B cell (primary cell): Measurements from ENCODE around the gene GNLY. TPM values are rescaled to one million over a fixed set of nuclear protein-coding genes. Genes with fewer than 3 reads are reported as not detected.

Source experiments
- ATAC-seq: fragments of 200-7000 bp; cut with Tn5 transposase; one replicate; pipeline ENCODE4 v1.10.0; 2021; ENCODE audit warnings: low read depth, mild to moderate bottlenecking, moderate number of reproducible peaks, moderate library complexity
- CTCF ChIA-PET: fragments of 350-600 bp; sonication (Branson Sonifier 250); formaldehyde crosslinking; loops from one replicate; lab custom pipeline; 2021; ENCODE audit warnings: antibody characterized with exemption, inconsistent platforms; lab: Charles Lee
- POLR2A ChIA-PET: fragments of 350-600 bp; sonication (Branson Sonifier 250); formaldehyde crosslinking; loops from one replicate; lab custom pipeline; 2021; ENCODE audit warnings: antibody characterized with exemption; lab: Charles Lee
- DNase-seq: peaks from one replicate; pipeline ENCODE4 v3.0.0; 2013
- H2AFZ ChIP-seq: 2 replicates; pipeline ENCODE4 v1.6.1; 2012; ENCODE audit warnings: mild to moderate bottlenecking, low read depth, low read length; ENCODE audit not compliant: insufficient read depth, poor library complexity, severe bottlenecking
- H3K27ac ChIP-seq, 2 donors: 1 replicate in 1 of 2; 2 replicates in 1 of 2; pipeline ENCODE4 v1.5.1; 2012 to 2013; ENCODE audit warnings: low read length in 2 of 2, mild to moderate bottlenecking in 2 of 2, moderate library complexity in 1 of 2
- H3K27me3 ChIP-seq, 4 experiments: fragments of 200-600 bp in 1 of 4; sonication (generic) in 1 of 4; replicated peaks in 1 of 4; 1 replicate in 2 of 4; 2 replicates in 2 of 4; pipeline versions ENCODE4 v1.6.1 to v1.7.0; 2013 to 2016; ENCODE audit warnings: low read length in 3 of 4, mild to moderate bottlenecking in 2 of 4, mixed read lengths in 1 of 4, moderate library complexity in 1 of 4; ENCODE audit not compliant: insufficient read depth in 4 of 4, control insufficient read depth in 3 of 4; ENCODE audit errors: control extremely low read depth in 1 of 4
- H3K36me3 ChIP-seq, 2 experiments: replicated peaks in 1 of 2; 1 replicate in 1 of 2; 2 replicates in 1 of 2; pipeline versions ENCODE4 v1.6.1 to v1.7.1; 2013; ENCODE audit warnings: low read length in 1 of 2; ENCODE audit not compliant: insufficient read depth in 2 of 2, control insufficient read depth in 1 of 2; ENCODE audit errors: control extremely low read depth in 1 of 2, extremely low read depth in 1 of 2
- H3K4me1 ChIP-seq, 2 donors: fragments of 200-600 bp in 1 of 2; sonication (generic) in 1 of 2; 1 replicate in 1 of 2; 2 replicates in 1 of 2; pipeline versions ENCODE4 v1.5.1 to v1.6.1; 2013 to 2017; ENCODE audit warnings: low read length in 2 of 2; ENCODE audit not compliant: control insufficient read depth in 2 of 2, insufficient read depth in 2 of 2
- H3K4me2 ChIP-seq: replicated peaks from 2 replicates; pipeline ENCODE3; 2012; ENCODE audit warnings: mild to moderate bottlenecking, low read depth, low read length; ENCODE audit not compliant: poor library complexity, severe bottlenecking
- H3K4me3 ChIP-seq, 5 experiments: fragments of 200-600 bp in 1 of 5; sonication (generic) in 1 of 5; 1 replicate in 3 of 5; 2 replicates in 2 of 5; pipeline versions ENCODE4 v1.5.1 to v1.7.0; 2011 to 2016; ENCODE audit warnings: low read length in 4 of 5, mild to moderate bottlenecking in 4 of 5, low read depth in 2 of 5, control low read depth in 1 of 5, moderate library complexity in 1 of 5; ENCODE audit not compliant: insufficient read depth in 1 of 5; ENCODE audit errors: control extremely low read depth in 1 of 5, extremely low read depth in 1 of 5
- H3K79me2 ChIP-seq: fragments of 200-600 bp; sonication (generic); one replicate; pipeline ENCODE4 v1.6.0; 2016; ENCODE audit warnings: low read length; ENCODE audit not compliant: control insufficient read depth, insufficient read depth
- H3K9ac ChIP-seq: fragments of 200-600 bp; sonication (generic); 2 replicates; pipeline ENCODE4 v1.6.1; 2017; ENCODE audit warnings: mild to moderate bottlenecking, low read length, moderate library complexity
- H3K9me3 ChIP-seq, 3 donors: one replicate each; pipeline versions ENCODE4 v1.6.1 to v1.7.1; 2013; ENCODE audit warnings: low read length in 2 of 3; ENCODE audit not compliant: control insufficient read depth in 2 of 3, insufficient read depth in 1 of 3; ENCODE audit errors: control extremely low read depth in 1 of 3
- H4K20me1 ChIP-seq: 2 replicates; pipeline ENCODE4 v1.6.0; 2012; ENCODE audit warnings: mild to moderate bottlenecking, low read length; ENCODE audit not compliant: insufficient read depth, control insufficient read depth, poor library complexity, severe bottlenecking
- H3K27ac Mint-ChIP-seq: one replicate; pipeline ENCODE4 v1.8.0; 2021; ENCODE audit warnings: mixed read lengths
- H3K27me3 Mint-ChIP-seq: one replicate; pipeline ENCODE4 v1.8.0; 2021; ENCODE audit warnings: mixed read lengths
- H3K4me1 Mint-ChIP-seq: one replicate; pipeline ENCODE4 v1.8.0; 2021; ENCODE audit warnings: mixed read lengths
- H3K4me3 Mint-ChIP-seq: one replicate; pipeline ENCODE4 v1.8.0; 2021; ENCODE audit warnings: mixed read lengths
- H3K9me3 Mint-ChIP-seq: one replicate; pipeline ENCODE4 v1.8.0; 2022; ENCODE audit warnings: mixed read lengths; ENCODE audit not compliant: insufficient read depth
- EZH2 ChIP-seq: IDR thresholded peaks from 2 replicates; pipeline ENCODE4 v1.6.1; 2012; ENCODE audit warnings: borderline replicate concordance, low read depth, mild to moderate bottlenecking, moderate library complexity, low read length; ENCODE audit not compliant: insufficient read depth, poor library complexity, severe bottlenecking
- WGBS: methylation state at CpG from one replicate; pipeline ENCODE4 v1.1.5; 2013; ENCODE audit warnings: missing lambda C conversion rate; ENCODE audit not compliant: insufficient coverage; 5-methylcytosine and 5-hydroxymethylcytosine counted together
- intact Hi-C: fragments of 100-400 bp; cut with micrococcal nuclease; formaldehyde crosslinking; loops from one replicate; pipeline ENCODE4 v1.10.0; 2022
- polyA plus RNA-seq: library from polyadenylated mRNA; depleted of rRNA; stranded (reverse); fragments of >200 nt; gene quantifications from 2 replicates; pipeline ENCODE4 v1.2.3, GENCODE V29; 2012
- total RNA-seq, 2 donors: library from RNA; stranded (reverse); fragments of 120-200 nt in 1 of 2; gene quantifications; 1 replicate in 1 of 2; 2 replicates in 1 of 2; pipeline versions ENCODE4 v1.2.3 to v1.2.4, GENCODE V29; 2013 to 2022
- TF ChIP-seq, protein P1 (sequence below): fragments of 200-600 bp; IDR thresholded peaks from one replicate; pipeline ENCODE4 v1.8.0; 2022; ENCODE audit warnings: antibody characterized with exemption, mild to moderate bottlenecking

The GNLY gene
- total and polyA plus RNA-seq, 2 donors (not counting 1 experiment from before 2014, with no cell fraction given), result 3.9 to 4.2 TPM

- Histone ChIP-seq H3K4me2 (no peak within 1 kb of the TSS), H2AFZ (no peak within 1 kb of the TSS), H3K9ac (no peak within 1 kb of the TSS), H3K27ac (no peak within 1 kb of the TSS), H3K4me3 (no peak within 1 kb of the TSS), H3K4me1 (peaks cover 5 to 6% of the 10 kb centered on the region in 2 donors), H3K9me3 (no peaks in the 10 kb centered on the region), H3K79me2 (no peaks in the 10 kb centered on the region), H4K20me1 (no peaks in the 10 kb centered on the region), H3K36me3 (no peaks in the 10 kb centered on the region), H3K27me3 (peaks cover 0 to 2% (median 0%) of the 10 kb centered on the region in 4 experiments)
- no peak for ATAC-seq
- H3K27ac Mint-ChIP-seq, result no peak within 1 kb of the TSS
- ChIA-PET POLR2A (no interaction called here), CTCF (interaction anchor here (0.5 to 1.7 kb wide), 2 partner anchors 10 to 431 kb away, joined by 4 to 6 read pairs; no protein-coding TSS in a partner anchor)
- H3K4me3 Mint-ChIP-seq, result no peak within 1 kb of the TSS
- WGBS, result 100% methylated on average over 4 of the region's 5 CpGs
- peaks cover 13% of the 10 kb centered on the region for H3K4me1 Mint-ChIP-seq
- H3K9me3 Mint-ChIP-seq, result no peaks in the 10 kb centered on the region
- no peaks in the 10 kb centered on the region for H3K27me3 Mint-ChIP-seq
- no peak for DNase-seq
- intact Hi-C loops, result no loop called here
- TF ChIP-seq EZH2, result no peak
- TF ChIP-seq, protein P1, sequence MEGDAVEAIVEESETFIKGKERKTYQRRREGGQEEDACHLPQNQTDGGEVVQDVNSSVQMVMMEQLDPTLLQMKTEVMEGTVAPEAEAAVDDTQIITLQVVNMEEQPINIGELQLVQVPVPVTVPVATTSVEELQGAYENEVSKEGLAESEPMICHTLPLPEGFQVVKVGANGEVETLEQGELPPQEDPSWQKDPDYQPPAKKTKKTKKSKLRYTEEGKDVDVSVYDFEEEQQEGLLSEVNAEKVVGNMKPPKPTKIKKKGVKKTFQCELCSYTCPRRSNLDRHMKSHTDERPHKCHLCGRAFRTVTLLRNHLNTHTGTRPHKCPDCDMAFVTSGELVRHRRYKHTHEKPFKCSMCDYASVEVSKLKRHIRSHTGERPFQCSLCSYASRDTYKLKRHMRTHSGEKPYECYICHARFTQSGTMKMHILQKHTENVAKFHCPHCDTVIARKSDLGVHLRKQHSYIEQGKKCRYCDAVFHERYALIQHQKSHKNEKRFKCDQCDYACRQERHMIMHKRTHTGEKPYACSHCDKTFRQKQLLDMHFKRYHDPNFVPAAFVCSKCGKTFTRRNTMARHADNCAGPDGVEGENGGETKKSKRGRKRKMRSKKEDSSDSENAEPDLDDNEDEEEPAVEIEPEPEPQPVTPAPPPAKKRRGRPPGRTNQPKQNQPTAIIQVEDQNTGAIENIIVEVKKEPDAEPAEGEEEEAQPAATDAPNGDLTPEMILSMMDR, result no peak
Measured at GRCh38 chr2:85668009-85668856, 25.9 kb upstream of the GNLY start, which contains the start of gene SFTPB. Gene SFTPB (minus strand): TSS chr2:85668199. CDS start chr2:85668183, 16 bp downstream.

DNA sequence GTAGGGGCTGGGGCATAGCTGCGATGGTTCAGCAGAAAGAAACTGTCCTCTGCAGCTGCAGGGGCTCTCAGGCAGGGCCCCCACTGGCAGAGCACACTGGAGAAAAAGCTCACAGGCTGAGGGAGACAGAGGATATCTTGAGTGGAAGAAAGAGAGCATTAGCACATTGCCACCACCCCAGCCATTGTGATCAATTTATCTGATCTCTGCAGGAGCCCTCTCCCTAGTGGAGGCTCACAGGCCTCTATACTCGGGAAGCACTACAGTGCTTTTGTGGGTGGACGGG, 25.4 kb upstream of the GNLY start:
- POLR2A ChIA-PET, result interaction anchor here (0.6 kb wide), 1 partner anchor 313 kb away, joined by 5 read pairs; no protein-coding TSS in a partner anchor
- 0% methylated on average over 1 of the region's 3 CpGs for WGBS

More for the DNA sequence above, 25.4 kb upstream of the GNLY start:
- H3K9ac ChIP-seq, result no peak overlapping the region
- CTCF ChIA-PET, result interaction anchor here (0.9 kb wide), 1 partner anchor 41 kb away, joined by 3 read pairs; no protein-coding TSS in a partner anchor
- H3K4me1 ChIP-seq, result peaks cover 5 to 6% of the 10 kb centered on the region in 2 donors
- intact Hi-C loops, result no loop called here
- H3K27me3 ChIP-seq, result peaks cover 0 to 2% (median 0%) of the 10 kb centered on the region in 4 experiments
- DNase-seq, result no peak
- no peaks in the 10 kb centered on the region for H3K36me3 ChIP-seq
- Mint-ChIP-seq H3K9me3 (no peaks in the 10 kb centered on the region), H3K4me3 (no peak overlapping the region), H3K4me1 (peaks cover 13% of the 10 kb centered on the region), H3K27me3 (no peaks in the 10 kb centered on the region), H3K27ac (no peak overlapping the region)
- H2AFZ ChIP-seq, result no peak overlapping the region
- H4K20me1 ChIP-seq, result no peaks in the 10 kb centered on the region
- ATAC-seq, result no peak
- no peaks in the 10 kb centered on the region for H3K9me3 ChIP-seq
- no peak overlapping the region for H3K4me3 ChIP-seq
- TF ChIP-seq, protein P1, result no peak
- no peak for TF ChIP-seq EZH2
- no peak overlapping the region for H3K4me2 ChIP-seq
- H3K79me2 ChIP-seq, result no peaks in the 10 kb centered on the region
- no peak overlapping the region for H3K27ac ChIP-seq
